NCI-H2196 (cell line): Measurements from ENCODE around the gene PAK5.

ENCODE experiments used
- DNase-seq: peaks from one replicate; lab custom pipeline; 2025; ENCODE audit not compliant: unreplicated experiment; lab: John Stamatoyannopoulos, UW

Gene PAK5

DNA sequence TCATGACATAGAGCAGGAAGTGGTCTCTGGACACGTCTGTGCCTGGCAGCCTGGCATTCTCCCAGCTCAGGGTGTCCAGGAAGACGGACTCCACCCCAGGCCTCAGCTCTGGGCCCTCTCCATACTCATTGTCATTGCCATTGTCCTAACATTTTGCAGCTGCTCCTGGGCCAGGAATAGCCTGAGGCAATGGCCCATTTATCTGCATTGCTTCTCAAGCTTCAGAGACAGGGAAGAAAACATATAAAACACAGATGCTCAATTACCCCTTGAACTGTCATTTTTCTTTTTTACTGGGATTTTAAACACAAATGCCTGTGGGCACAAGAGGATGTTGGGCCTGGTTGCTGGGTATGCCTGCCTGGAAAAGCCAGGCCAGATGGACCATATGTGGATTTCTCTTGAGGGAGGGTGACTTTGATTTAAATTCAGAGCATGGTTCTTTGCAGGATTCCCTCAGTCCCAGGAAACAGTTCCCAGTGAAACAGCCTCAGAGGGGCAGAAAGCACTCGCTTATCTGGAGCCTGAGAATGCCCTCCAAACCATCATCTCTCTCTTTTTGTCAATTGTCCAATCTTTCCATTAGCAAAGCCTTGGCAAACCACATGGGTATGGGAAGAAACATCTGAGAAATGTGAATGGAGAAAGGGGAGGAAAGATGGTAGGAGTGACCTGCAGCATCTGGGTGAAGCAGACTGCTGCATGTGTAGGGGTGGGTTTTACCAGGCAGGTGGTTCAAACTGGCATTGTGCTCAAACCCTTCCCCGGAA is 306.6 kb downstream of the PAK5 start:
- DNase-seq = no peak

DNA sequence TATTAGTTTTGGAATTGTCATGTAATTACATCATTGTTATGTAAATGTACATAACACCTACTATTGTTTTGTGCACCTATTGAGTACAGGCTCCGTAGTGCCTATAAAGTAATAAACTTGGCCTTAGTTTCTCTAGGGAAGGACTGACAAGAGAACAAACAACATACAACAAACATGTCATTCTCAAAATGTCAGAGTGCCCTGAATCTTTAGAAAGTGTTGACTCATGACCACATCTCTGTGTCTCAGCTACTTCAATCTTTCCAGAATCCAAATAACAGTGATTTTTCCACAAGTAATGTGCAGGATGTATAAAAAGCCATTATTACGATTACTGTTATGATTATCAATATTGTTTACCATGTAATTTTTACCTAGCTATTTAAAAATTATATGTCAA is 307.3 kb downstream of the PAK5 start:
- no peak for DNase-seq

DNA sequence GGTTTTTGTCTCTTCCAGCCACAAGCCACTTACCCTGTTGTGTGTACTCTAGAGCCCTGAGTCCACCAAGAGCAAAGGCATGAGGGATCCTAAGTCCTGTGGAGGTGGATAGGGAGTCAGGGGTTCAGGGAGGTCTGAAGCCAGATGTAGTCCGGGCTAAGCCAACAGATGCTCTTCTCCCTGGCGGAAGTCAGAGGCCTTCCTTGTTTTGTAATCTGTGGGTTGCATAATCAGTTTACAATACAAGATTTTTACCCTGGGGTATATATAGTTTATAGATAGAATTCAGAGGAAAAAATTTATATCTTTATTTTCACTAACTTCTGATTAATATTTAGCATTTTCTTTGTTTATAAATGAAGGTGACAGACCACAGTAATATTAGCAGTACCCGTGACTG is 315.2 kb downstream of the PAK5 start:
- DNase-seq = no peak

DNA sequence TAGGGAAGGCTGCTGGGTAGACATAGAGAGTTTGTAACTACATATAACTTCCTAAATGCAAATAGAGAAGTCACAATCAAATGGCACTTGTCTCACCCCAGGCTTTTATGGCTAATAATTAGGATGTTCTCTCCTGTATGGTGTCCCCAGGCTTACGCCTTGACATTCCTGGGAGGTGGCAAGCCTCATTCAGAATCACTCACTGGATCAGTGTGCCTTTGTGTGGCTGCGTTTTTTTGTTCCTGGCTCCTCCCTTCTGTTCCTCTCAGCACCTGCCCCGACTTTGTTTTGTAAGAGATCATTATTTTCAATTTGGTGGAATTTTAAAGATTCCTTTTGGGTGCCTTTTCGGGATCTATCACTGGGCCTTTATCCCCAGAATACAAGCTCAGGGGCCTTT is 318.8 kb downstream of the PAK5 start:
- no peak for DNase-seq

DNA sequence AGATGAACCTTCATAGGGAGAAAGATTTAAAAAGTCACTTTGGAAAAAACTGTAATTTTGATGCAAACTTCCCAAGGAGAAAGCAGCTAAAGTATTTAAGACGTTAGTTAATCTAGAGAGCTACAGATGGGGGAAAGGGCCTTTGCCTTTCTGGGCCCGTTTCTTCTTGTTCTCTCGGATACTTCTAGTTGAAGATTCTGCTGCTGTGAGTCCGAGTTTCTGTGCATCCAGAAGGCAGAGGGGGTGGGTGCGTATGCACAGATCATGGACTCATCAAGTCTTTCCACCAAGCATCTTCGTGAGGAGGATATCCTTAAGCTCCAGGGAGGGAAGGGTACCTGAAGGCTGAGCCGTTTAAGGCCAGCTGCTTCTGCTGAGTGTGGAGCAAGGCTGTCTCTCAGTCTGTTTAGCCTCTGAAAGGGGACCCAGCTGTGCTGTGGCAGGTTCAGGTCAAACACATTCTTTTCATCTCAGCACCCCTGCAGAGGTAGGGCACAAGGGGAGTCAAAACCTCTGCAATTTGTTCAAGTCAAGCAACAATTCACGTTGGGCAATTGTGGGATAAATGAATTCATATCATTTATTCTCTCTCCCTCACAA is 320.2 kb downstream of the PAK5 start:
- no peak for DNase-seq

DNA sequence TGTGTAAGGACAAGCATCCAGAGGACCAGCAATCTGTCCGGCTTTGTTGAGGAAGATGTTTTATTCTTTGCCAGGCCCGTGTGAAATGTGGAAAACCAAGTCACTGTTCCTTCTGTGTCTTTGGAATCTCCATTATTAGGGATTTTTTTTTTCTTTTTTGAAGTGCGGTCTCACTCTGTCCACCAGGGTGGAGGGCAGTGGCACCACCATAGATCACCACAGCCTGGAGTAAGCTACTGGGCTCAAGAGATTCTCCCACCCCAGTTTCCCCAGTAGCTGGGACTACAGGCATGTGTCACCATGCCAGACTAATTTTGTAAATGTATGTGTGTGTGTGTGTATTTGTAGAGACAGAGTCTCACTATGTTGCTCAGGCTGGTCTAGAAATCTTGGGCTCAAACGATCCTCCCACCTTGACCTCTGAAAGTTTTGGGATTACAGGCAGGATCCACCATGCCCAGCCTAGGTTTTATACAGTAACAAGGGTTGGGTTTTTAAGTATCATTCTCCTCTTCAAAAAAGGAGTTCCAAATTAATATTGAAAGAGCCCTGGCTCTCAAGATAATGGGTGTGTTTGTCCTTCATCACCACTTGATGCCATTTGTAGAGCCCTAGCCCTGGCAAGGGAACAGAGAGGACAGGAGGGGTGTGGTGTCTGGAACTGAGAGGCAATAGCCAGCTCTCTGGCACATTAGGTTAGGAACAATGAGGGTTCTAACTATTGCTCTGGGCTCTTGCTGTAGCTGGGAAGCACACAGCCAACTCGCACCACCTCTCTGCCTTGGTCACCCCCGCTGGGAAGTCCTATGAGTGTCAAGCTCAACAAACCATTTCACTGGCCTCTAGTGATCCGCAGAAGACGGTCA is 321.3 kb downstream of the PAK5 start:
- no peak for DNase-seq

DNA sequence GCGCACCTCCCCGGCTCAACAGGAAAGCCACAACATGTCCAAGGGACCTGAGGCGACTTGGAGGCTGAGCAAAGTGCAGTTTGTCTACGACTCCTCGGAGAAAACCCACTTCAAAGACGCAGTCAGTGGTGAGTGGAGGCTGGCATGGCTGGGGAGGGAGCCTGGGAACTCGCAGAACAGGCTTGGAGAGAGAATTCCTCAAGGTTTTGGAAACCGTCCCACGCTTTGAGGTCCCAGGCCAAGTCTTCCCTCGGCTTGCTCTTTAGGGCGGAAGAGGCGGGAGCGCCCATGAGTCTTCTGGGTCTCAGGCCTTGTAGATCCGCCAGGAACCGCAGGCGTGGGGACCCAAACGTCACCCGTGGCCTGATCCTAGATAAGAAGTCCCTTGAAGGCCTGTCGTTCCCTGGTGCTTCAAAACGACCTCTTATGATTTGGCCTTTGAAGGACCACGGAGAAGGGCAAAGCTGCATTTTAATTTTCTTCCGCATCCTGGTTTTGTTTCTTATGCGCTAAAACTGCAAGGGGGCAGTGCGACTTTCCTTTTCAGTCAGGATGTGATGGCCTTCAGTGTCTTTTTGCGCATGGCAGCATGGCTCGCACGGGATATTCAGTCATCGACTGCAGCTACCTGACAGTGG is 322.5 kb downstream of the PAK5 start:
- no peak for DNase-seq

DNA sequence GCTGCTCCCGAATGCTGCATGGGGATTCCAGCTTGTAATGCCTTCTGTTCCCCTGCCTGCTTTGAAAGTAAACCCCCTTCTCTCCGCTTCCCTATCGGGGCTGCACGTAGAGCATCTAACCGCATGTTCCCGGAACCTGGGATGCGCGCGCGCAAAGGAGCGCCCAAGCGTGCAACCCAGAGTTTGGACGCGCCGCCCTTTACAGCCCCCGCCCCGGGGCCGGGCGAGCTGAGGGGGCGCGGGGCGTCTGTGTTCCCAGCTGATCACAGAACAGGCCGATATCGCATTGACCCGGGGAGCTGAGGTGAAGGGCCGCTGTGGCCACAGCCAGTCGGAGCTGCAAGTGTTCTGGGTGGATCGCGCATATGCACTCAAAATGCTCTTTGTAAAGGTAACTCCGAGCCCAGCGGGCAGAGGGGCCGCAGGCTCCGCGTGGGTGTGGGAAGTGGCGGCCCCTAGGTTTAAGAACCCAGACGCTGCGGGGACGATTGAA is 323.1 kb downstream of the PAK5 start:
- DNase-seq = no peak

DNA sequence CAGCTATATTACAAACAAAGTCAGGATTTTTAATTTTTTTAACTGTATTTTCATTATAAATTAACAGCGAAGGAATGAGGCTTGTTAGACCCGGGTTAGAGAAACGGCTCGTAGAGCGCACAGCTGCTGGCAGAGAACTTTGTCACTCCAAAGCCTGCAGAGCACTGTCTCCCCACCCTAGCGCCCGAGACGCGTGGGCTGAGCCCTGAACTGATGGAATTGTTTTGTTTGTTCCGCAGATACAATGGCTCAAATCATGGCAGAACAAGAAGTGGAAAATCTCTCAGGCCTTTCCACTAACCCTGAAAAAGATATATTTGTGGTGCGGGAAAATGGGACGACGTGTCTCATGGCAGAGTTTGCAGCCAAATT is 323.7 kb downstream of the PAK5 start:
- no peak for DNase-seq

DNA sequence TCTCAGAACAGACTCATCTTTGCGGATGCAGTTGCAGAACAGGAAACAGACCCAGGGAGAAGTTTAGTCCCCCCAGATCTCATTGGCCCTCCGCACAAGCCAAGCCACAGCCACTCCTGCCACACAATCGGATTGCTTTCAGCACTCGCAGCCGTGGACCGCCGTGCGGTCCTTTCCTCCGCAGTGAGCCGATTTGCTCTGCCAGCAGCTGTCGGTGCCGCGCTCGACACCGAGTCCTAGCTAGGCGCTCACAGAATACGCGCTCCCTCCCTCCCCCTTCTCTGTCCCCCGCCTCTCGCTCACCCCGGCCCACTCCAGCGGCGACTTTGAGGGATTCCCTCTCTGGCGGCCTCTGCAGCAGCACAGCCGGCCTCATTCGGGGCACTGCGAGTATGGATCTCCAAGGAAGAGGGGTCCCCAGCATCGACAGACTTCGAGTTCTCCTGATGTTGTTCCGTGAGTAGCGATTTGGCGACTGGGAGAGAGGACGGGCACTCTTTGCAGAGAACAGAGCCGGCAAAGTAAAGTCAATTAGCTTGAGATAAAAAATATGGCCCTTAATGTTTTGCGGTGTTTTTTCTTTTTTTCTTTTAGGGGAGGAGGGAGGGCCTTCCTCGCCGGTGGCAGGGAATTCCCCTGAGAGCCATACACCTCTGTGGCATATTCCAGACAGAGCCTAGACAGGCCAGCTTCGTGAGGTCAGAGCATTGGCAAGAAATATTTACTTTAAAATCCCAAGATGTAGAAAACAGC is 324.2 kb downstream of the PAK5 start, which contains the start of gene LAMP5:
TSS of gene LAMP5 (plus strand) at position 130 of the 753 bp plus-strand sequence. CDS start at position 393, 263 bp downstream.
- no peak for DNase-seq

DNA sequence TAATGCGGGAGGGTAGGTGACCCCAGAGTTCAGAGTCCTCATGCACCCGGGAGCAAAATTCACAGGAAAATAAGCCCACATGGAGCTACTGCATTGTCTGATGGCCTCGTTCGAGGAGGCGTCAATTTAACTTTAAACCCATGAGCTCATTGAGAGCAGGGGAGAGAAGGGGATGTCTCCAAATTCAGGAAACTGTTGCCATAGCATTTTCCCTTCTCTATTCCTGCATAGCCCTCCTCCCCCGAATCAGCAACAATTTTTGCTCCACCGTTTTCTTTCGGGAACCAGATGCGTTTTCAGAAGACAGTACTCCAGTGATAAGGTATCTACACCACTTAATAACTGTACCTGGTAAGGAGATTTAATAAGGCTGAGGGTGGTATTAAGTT is 324.8 kb downstream of the PAK5 start:
- DNase-seq = no peak

DNA sequence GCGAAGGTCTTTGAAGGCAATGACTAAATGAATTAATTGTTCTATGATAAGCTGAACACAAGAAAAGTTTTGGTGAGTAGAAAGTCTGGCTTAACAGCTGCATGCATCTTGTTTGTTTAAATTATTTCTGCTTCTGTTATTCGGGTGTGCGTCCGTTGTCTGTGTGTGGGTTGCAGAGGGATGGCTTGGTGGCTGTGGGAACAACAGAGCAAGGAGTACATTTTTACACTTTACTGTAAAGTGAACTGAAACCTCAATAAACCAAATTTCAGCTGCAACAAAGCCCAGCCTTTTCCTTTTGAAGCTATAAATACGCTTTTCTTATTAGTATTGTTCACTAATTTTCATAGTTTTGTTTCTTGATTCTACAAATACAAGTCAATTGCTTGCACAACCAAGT is 328.0 kb downstream of the PAK5 start:
- no peak for DNase-seq

DNA sequence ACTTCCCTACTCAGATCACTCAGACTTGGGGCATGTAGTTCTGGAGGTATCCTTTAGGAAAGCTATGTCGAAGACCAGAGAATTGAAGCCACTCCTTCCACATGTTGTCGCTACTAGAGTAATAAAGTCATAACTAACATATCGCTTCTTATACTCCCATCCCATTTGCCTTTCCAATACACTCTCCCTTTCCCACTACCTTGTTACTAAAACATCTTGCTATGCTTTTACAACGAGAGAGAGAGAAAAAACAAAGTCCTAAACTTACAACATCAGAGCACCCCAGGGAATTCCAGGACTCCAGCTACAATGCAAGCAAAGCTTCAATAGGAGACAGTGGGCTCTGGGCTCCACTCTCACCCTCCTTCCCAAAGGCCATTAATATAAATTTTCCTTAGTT is 329.6 kb downstream of the PAK5 start:
- no peak for DNase-seq

DNA sequence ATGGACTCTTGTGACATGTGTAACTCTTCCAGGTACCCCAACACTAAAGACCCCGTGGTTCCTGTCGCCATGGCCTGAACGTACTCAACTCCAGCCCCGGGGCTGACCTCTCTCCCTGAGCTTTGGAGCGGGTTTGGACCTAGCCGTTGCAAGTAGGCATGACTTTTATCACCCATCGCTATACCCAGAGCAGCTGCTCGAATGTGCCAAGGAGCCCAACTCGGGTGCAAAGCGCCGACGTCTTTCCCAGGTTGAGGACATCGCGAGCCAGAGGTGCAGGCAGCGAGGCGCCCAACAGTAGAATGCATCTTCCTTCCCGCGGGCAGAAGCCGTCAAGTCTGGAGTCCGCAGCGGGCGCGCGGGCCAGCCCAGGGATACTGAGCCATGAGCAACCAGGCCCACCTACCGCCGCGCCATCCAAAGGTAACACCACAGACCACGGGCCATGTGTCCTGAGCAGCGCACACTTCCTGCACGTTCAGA is 330.1 kb downstream of the PAK5 start:
- DNase-seq = no peak

DNA sequence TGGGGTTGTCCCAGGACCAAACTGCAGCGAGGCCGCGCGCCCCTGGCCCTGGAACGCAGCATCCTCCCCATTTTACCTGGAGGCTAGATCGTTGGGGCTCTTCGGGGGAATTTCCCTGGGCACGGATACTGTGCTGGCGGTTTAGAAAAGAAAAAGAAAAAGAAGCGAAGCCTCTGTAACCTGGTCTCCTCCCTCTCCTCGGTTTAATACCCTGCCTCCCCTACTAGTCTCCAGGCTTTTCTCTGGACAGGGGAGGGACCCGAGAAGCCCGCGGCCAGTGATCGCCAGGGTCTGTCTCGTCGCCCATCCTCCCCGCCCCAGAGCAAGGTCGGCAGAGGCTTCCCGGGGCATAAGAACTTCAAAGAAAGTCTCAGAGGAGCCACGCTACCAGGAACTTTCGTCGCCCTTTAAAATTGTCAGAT is 330.6 kb downstream of the PAK5 start:
- no peak for DNase-seq

DNA sequence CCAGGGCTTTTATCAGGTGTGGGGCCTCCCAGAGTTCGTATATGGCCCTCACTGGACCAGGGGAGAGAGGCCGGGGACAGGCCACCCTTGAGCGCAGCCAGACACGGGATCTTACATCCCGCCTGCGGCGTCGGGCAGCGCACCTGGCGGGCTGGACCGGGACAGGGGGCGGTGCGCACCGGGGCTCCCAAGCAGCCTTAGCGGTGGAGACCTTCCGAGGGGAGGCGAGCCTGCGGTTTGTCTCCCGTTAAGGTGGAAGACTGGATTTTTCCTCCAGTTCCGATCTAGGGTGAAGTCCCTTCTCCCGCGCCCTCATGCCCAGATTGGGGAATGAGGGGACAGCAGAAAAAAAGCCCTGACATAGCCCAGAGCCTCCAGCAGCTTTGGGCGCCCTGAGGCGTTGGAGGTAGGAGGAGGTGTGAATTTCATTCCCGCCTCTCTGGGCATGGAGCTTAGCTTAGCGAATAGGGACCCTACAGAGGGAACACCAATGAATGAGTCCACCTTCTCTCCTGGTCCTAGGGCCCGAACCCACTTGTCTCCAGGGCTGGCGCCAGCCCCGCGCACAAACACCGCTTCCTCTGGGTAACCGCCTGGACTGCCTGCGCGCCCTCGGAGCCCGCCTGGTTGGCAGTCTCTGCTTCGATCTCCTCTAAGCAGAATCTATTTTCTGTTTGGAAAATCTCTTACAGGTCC is 331.2 kb downstream of the PAK5 start:
- no peak for DNase-seq

DNA sequence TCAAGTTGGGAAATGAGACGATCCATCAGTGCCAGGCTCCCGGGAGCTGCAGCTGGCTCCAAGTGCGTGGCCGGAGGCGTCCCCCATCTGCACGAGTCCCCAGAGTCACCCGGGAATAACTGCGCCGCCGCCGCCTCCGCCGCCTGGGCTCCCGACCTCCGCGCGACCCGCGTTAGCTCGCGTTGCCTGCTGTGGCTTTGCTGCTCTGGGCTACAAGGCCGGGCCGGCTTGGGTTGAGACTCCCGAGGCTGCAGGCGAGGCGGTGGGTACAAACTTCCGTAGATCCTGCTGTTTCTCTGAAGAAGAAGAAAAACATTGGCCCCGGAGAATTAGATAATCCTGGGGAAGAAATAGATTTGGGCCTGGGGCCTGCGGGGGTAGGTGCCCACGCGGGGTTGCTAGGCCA is 331.9 kb downstream of the PAK5 start:
- DNase-seq = no peak

DNA sequence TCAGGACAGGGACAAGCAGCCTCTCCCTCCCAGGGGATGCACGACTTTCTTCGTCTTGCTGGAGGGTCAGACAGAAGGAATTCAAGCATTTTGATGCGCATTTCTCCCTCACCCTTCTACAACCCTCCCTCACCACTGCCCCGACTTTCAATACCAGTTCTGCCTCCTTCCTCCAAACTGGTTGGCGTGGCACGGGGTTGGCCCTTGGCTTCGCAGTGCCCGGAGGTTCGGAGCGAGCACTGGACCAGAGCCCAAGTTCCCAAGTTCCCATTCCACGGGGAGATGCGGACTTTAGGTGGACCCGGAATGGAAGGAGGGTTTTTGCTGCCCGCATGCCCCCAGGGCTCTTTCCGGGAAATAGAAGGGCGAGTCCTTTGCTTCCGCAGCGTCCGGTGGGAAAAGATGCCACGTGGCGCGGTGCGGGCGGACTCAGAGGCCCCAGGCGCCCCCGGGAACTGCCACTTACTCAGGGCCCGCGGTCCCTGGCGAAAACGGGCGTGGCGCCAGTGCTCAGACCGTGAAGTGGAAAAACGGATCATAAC is 332.5 kb downstream of the PAK5 start:
- DNase-seq = no peak

DNA sequence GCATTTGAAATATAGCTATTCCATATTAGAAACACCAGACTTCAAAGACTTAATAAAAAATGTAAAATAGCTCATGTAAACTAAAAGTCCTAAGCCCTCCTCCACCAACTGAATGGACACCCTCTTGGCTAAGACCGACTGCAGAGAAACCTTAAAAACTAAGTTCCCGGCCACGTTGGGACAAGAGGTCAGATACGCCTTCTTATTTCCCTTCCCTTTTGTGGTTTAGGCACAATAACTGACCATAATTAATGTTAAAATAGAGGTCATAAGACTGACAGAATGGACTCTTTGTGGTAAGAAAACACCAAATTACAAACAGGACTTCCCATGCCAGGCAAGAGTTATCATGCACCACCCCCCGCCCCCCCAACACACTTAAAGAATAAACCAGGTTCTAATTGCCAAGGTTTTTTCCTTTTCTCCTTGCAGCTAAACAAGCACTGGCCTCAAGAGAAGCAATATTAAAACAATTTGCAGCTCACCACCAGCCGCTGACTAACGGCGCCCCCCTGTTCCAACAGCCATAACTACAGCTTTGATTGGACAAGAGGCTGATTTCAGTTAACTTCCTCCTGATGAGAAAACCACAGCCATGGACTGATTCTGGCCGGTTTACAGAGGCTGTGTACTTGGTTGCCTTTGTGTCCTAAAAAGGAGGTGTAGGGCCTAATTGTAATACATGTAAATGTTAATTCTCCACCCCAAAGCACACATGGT is 335.2 kb downstream of the PAK5 start:
- no peak for DNase-seq
